Measurements from ENCODE around the gene BORCS5.
A peak's percentile ranks its signal among the peaks of the same experiment; 100 is the strongest.

The BORCS5 gene

GRCh38 chr12:12353276-12353675, 3.6 kb upstream of the BORCS5 start:
- DNase-seq (ENCODE audit: low spot score) = no peak

- DNase-seq (ENCODE audit: low spot score) = no peak
Measured at GRCh38 chr12:12353807-12354206, 3.1 kb upstream of the BORCS5 start.

- no peak for DNase-seq (ENCODE audit: low spot score)
Measured at GRCh38 chr12:12356467-12356895, 397 bp upstream of the BORCS5 start.

- DNase-seq (ENCODE audit: low spot score) = no peak
Measured at GRCh38 chr12:12357719-12358461, 1.0 kb downstream of the BORCS5 start.

GRCh38 chr12:12358528-12358927, 1.6 kb downstream of the BORCS5 start:
- no peak for DNase-seq (ENCODE audit: low spot score)

- DNase-seq (ENCODE audit: low spot score) = no peak
Measured at GRCh38 chr12:12364787-12365445, 8.0 kb downstream of the BORCS5 start.

GRCh38 chr12:12365446-12365802, 8.5 kb downstream of the BORCS5 start:
- DNase-seq (ENCODE audit: low spot score) = no peak

GRCh38 chr12:12365931-12366431, 9.1 kb downstream of the BORCS5 start:
- peak; percentile 80 for DNase-seq (ENCODE audit: low spot score)

GRCh38 chr12:12366701-12367481, 10.0 kb downstream of the BORCS5 start:
- no peak for DNase-seq (ENCODE audit: low spot score)

GRCh38 chr12:12367482-12367998, 10.7 kb downstream of the BORCS5 start:
- DNase-seq (ENCODE audit: low spot score) = no peak

- DNase-seq (ENCODE audit: low spot score) = no peak
Measured at GRCh38 chr12:12372946-12373722, 16.3 kb downstream of the BORCS5 start.

GRCh38 chr12:12376646-12377448, 20.0 kb downstream of the BORCS5 start:
- peak; percentile 86 for DNase-seq (ENCODE audit: low spot score)

GRCh38 chr12:12378616-12379015, 21.7 kb downstream of the BORCS5 start:
- no peak for DNase-seq (ENCODE audit: low spot score)

GRCh38 chr12:12379831-12380730, 23.2 kb downstream of the BORCS5 start:
- no peak for DNase-seq (ENCODE audit: low spot score)

GRCh38 chr12:12380949-12381593, 24.2 kb downstream of the BORCS5 start:
- no peak for DNase-seq (ENCODE audit: low spot score)

- no peak for DNase-seq (ENCODE audit: low spot score)
Measured at GRCh38 chr12:12381982-12382381, 25.1 kb downstream of the BORCS5 start.

- DNase-seq (ENCODE audit: low spot score) = peak; percentile 81
Measured at GRCh38 chr12:12384571-12385340, 27.9 kb downstream of the BORCS5 start.

- no peak for DNase-seq (ENCODE audit: low spot score)
Measured at GRCh38 chr12:12387501-12387900, 30.6 kb downstream of the BORCS5 start.
